ENCODE results near the gene TECTB. TPM values are rescaled to one million over a fixed set of nuclear protein-coding genes. Genes with fewer than 3 reads are reported as not detected.

The TECTB gene
- total RNA-seq, 1 experiment from 2014 or later: not detected

GRCh38 chr10:112347709-112348671 is 64.8 kb downstream of the TECTB start:
- ChIA-PET POLR2A (no interaction called here), CTCF (interaction anchor here (0.6 to 1.0 kb wide), 2 partner anchors 40 to 1544 kb away, joined by 3 read pairs; no protein-coding TSS in a partner anchor)
- 0 out of 2 replicates have a peak, but pooled peaks cover 3% of the 10 kb centered on the region for H3K9me3 Mint-ChIP-seq
- no peak overlapping the region for H3K27ac Mint-ChIP-seq
- H3K27me3 Mint-ChIP-seq (ENCODE audit: low read depth): no peaks in the 10 kb centered on the region; the same call in 1 of the 2 replicates
- TF ChIP-seq EMX1 (CRISPR knock-in tag; IDR thresholded peaks at IDR 0.05) (no peak), ZNF425 (CRISPR knock-in tag; conservative IDR thresholded peaks at IDR 0.05) (no peak), ZNF396 (CRISPR knock-in tag; IDR thresholded peaks at IDR 0.05; ENCODE audit: borderline replicate concordance) (no peak), JAZF1 (CRISPR knock-in tag; IDR thresholded peaks at IDR 0.05) (no peak), ATF2 (CRISPR knock-in tag; IDR thresholded peaks at IDR 0.05; ENCODE audit: borderline replicate concordance, low read depth) (no peak), TCF7 (CRISPR knock-in tag; IDR thresholded peaks at IDR 0.05; ENCODE audit: low read depth) (no peak), ZNF423 (CRISPR knock-in tag; IDR thresholded peaks at IDR 0.05) (no peak), CBFB (CRISPR knock-in tag; IDR thresholded peaks at IDR 0.05; ENCODE audit: low read depth) (no peak), NR3C1 (CRISPR knock-in tag; conservative IDR thresholded peaks at IDR 0.05; ENCODE audit: low read depth) (no peak), HMGA2 (CRISPR knock-in tag; IDR thresholded peaks at IDR 0.05) (no peak), RELA (CRISPR knock-in tag; IDR thresholded peaks at IDR 0.05; ENCODE audit: borderline replicate concordance) (no peak), GRHL2 (CRISPR knock-in tag; IDR thresholded peaks at IDR 0.05; ENCODE audit: insufficient replicate concordance, severe bottlenecking) (no peak), CTCF (IDR thresholded peaks at IDR 0.05) (no peak), TEAD4 (CRISPR knock-in tag; IDR thresholded peaks at IDR 0.05) (no peak), NR1H2 (CRISPR knock-in tag; IDR thresholded peaks at IDR 0.05) (no peak), MXD4 (CRISPR knock-in tag; IDR thresholded peaks at IDR 0.05; ENCODE audit: borderline replicate concordance) (no peak), ERG (CRISPR knock-in tag; IDR thresholded peaks at IDR 0.05) (no peak), FOXP4 (CRISPR knock-in tag; IDR thresholded peaks at IDR 0.05) (no peak), FOXJ3 (CRISPR knock-in tag; IDR thresholded peaks at IDR 0.05; ENCODE audit: borderline replicate concordance) (no peak), ATF3 (CRISPR knock-in tag; conservative IDR thresholded peaks at IDR 0.05) (no peak)
- DNase-seq (ENCODE audit: low spot score) (no peak), ATAC-seq (no peak)
- no peaks in the 10 kb centered on the region for H3K36me3 Mint-ChIP-seq
- H3K4me1 Mint-ChIP-seq: no peaks in the 10 kb centered on the region
- no peak overlapping the region for H3K4me3 Mint-ChIP-seq
